HepG2 (cell line): ENCODE results near the gene LIME1. TPM values are rescaled to one million over a fixed set of nuclear protein-coding genes. Genes with fewer than 3 reads are reported as not detected.
A peak's percentile ranks its signal among the peaks of the same experiment; 100 is the strongest.

Experiments used
- ARID2 ChIP-seq: sonication (generic); formaldehyde crosslinking; IDR thresholded peaks from 2 replicates; pipeline ENCODE4 v1.8.1; 2022; ENCODE audit warnings: mild to moderate bottlenecking, missing genetic modification reagents, borderline replicate concordance
- ATRX ChIP-seq: sonication (generic); formaldehyde crosslinking; IDR thresholded peaks from 2 replicates; pipeline ENCODE4 v1.4.0; 2020; ENCODE audit warnings: missing genetic modification reagents, borderline replicate concordance
- EED ChIP-seq: sonication (generic); formaldehyde crosslinking; IDR thresholded peaks from 2 replicates; pipeline ENCODE4 v1.5.0; 2020; ENCODE audit warnings: mild to moderate bottlenecking, missing genetic modification reagents
- HDAC6 ChIP-seq: fragments of 200-600 bp; sonication (generic); IDR thresholded peaks from 2 replicates; pipeline ENCODE4 v1.7.0; 2017; ENCODE audit warnings: mild to moderate bottlenecking, antibody characterized with exemption, low read length, low read depth
- IRX3 ChIP-seq: sonication (generic); formaldehyde crosslinking; IDR thresholded peaks from 2 replicates; pipeline ENCODE4 v1.8.1; 2023; ENCODE audit warnings: mild to moderate bottlenecking, low read depth, missing genetic modification reagents, borderline replicate concordance
- KDM5A ChIP-seq: fragments of 200-600 bp; sonication (generic); IDR thresholded peaks from 2 replicates; pipeline ENCODE4 v1.7.0; 2018; ENCODE audit warnings: antibody characterized with exemption, mild to moderate bottlenecking, low read length, borderline replicate concordance
- MTA3 ChIP-seq: sonication (generic); formaldehyde crosslinking; IDR thresholded peaks from 2 replicates; pipeline ENCODE4 v1.4.0; 2020; ENCODE audit warnings: missing genetic modification reagents
- MTF1 ChIP-seq: sonication (generic); formaldehyde crosslinking; IDR thresholded peaks from 2 replicates; pipeline ENCODE4 v1.5.0; 2020; ENCODE audit warnings: missing genetic modification reagents
- NRL ChIP-seq: sonication (generic); formaldehyde crosslinking; IDR thresholded peaks from 2 replicates; pipeline ENCODE4 v1.5.0; 2020; ENCODE audit warnings: missing genetic modification reagents, mild to moderate bottlenecking, moderate library complexity, borderline replicate concordance
- RCOR2 ChIP-seq: IDR thresholded peaks from 2 replicates; pipeline ENCODE4 v1.6.1; 2016; ENCODE audit warnings: missing biosample characterization, missing genetic modification reagents
- SMAD1 ChIP-seq: sonication (generic); formaldehyde crosslinking; IDR thresholded peaks from 2 replicates; pipeline ENCODE4 v1.4.0; 2020; ENCODE audit warnings: missing genetic modification reagents, low read depth, mild to moderate bottlenecking, borderline replicate concordance
- SP140L ChIP-seq: sonication (generic); formaldehyde crosslinking; IDR thresholded peaks from 2 replicates; pipeline ENCODE4 v1.4.0; 2020; ENCODE audit warnings: missing genetic modification reagents, borderline replicate concordance
- SRY ChIP-seq: sonication (generic); formaldehyde crosslinking; IDR thresholded peaks from 2 replicates; pipeline ENCODE4 v1.8.0; 2022; ENCODE audit warnings: mild to moderate bottlenecking, missing genetic modification reagents
- ZFX ChIP-seq: sonication (generic); formaldehyde crosslinking; IDR thresholded peaks from 2 replicates; pipeline ENCODE4 v1.4.0; 2020; ENCODE audit warnings: mild to moderate bottlenecking, low read depth, missing genetic modification reagents, moderate library complexity
- ZNF24 ChIP-seq: fragments of 450-650 bp; IDR thresholded peaks from 2 replicates; pipeline ENCODE4 v1.6.1; 2017; ENCODE audit warnings: antibody characterized with exemption, mild to moderate bottlenecking
- ZNF343 ChIP-seq: sonication (generic); formaldehyde crosslinking; IDR thresholded peaks from 2 replicates; pipeline ENCODE4 v1.4.0; 2020; ENCODE audit warnings: mild to moderate bottlenecking, missing genetic modification reagents
- ZNF354B ChIP-seq: sonication (generic); formaldehyde crosslinking; IDR thresholded peaks from 2 replicates; pipeline ENCODE4 v1.8.0; 2022; ENCODE audit warnings: mild to moderate bottlenecking, missing genetic modification reagents
- ZNF432 ChIP-seq: sonication (generic); formaldehyde crosslinking; IDR thresholded peaks from 2 replicates; pipeline ENCODE4 v1.5.0; 2020; ENCODE audit warnings: missing genetic modification reagents, mild to moderate bottlenecking, borderline replicate concordance
- ZNF616 ChIP-seq: sonication (generic); formaldehyde crosslinking; IDR thresholded peaks from 2 replicates; pipeline ENCODE4 v1.5.0; 2020; ENCODE audit warnings: low read depth, mild to moderate bottlenecking, missing genetic modification reagents
- ZNF792 ChIP-seq: IDR thresholded peaks from 2 replicates; pipeline ENCODE4 v1.6.1; 2016
- ZNF879 ChIP-seq: sonication (generic); formaldehyde crosslinking; IDR thresholded peaks from 2 replicates; pipeline ENCODE4 v1.8.1; 2023; ENCODE audit warnings: missing genetic modification reagents
- ZSCAN22 ChIP-seq: sonication (generic); formaldehyde crosslinking; IDR thresholded peaks from 2 replicates; pipeline ENCODE4 v1.4.0; 2020; ENCODE audit warnings: mild to moderate bottlenecking, missing genetic modification reagents
- polyA plus RNA-seq, 8 experiments: library from polyadenylated mRNA; depleted of rRNA in 3 of 8; stranded (reverse) in 7 of 8; unstranded in 1 of 8; fragments of >200 nt; fragmentation: Illumina TruSeq in 4 of 8; extraction: Trizol in 4 of 8; gene quantifications; 2 replicates each; pipeline versions ENCODE4 v1.2.1 to v1.2.3, GENCODE V29; 2011 to 2016; ENCODE audit warnings: low read depth in 4 of 8, missing spikeins in 1 of 8, mixed read lengths in 1 of 8; ENCODE audit not compliant: insufficient read depth in 1 of 8
- total RNA-seq, 5 experiments: library from RNA; depleted of rRNA; stranded (reverse); fragments of >200 nt; fragmentation: Illumina TruSeq; extraction: Trizol; gene quantifications; 2 replicates each; pipeline ENCODE4 v1.2.3, GENCODE V29; 2016; ENCODE audit warnings: low read depth in 1 of 5
- TF ChIP-seq, protein P1 (sequence below): sonication (generic); formaldehyde crosslinking; IDR thresholded peaks from 2 replicates; pipeline ENCODE4 v1.4.0; 2020; ENCODE audit warnings: missing genetic modification reagents
- TF ChIP-seq, protein P2 (sequence below): sonication (generic); formaldehyde crosslinking; IDR thresholded peaks from 2 replicates; pipeline ENCODE4 v1.5.1; 2020; ENCODE audit warnings: mild to moderate bottlenecking, moderate library complexity, missing genetic modification reagents

Gene LIME1
- total and polyA plus RNA-seq, 2 of the 13 experiments (the other 11 are each of a cell fraction or from before 2014, with no cell fraction given) = 13.0 to 61.5 TPM

DNA sequence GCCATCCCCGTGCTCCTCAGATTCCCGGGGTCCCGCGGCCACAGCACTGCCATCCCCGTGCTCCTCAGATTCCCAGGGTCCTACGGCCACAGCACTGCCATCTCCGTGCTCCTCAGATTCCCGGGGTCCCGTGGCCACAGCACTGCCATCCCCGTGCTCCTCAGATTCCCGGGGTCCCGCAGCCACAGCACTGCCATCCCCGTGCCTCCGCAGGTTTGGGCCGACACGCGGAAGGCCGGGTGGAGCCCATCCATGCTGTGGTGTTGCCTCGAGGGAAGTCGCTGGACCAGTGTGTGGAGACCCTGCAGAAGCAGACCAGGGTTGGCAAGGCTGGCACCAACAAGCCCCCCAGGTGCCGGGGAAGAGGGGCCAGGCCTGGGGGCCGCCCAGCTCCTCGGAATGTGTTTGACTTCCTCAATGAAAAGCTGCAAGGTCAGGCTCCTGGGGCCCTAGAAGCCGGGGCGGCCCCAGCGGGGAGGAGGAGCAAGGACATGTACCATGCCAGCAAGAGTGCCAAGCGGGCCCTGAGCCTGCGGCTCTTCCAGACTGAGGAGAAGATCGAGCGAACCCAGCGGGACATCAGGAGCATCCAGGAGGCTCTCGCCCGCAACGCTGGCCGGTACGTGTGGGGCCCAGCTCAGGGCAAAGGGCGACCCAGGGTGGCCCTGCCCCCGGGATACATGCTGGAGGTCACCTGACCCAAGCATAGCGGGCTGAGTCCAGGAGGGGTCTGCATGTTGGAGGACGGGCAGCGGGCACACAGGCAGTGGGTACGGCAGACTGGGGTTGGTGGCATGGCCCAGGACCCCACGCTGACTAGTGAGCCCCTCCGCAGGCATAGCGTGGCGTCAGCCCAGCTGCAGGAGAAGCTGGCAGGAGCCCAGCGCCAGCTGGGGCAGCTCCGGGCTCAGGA is 1.3 kb upstream of the LIME1 start (continued):
- no peak for TF ChIP-seq ZNF792 (CRISPR knock-in tag)
- TF ChIP-seq ZNF343 = peak; percentile 62; the same call in 1 of the 2 replicates
- no peak for TF ChIP-seq NRL
- TF ChIP-seq ZNF616 (CRISPR knock-in tag) = no peak
- TF ChIP-seq, protein P1, sequence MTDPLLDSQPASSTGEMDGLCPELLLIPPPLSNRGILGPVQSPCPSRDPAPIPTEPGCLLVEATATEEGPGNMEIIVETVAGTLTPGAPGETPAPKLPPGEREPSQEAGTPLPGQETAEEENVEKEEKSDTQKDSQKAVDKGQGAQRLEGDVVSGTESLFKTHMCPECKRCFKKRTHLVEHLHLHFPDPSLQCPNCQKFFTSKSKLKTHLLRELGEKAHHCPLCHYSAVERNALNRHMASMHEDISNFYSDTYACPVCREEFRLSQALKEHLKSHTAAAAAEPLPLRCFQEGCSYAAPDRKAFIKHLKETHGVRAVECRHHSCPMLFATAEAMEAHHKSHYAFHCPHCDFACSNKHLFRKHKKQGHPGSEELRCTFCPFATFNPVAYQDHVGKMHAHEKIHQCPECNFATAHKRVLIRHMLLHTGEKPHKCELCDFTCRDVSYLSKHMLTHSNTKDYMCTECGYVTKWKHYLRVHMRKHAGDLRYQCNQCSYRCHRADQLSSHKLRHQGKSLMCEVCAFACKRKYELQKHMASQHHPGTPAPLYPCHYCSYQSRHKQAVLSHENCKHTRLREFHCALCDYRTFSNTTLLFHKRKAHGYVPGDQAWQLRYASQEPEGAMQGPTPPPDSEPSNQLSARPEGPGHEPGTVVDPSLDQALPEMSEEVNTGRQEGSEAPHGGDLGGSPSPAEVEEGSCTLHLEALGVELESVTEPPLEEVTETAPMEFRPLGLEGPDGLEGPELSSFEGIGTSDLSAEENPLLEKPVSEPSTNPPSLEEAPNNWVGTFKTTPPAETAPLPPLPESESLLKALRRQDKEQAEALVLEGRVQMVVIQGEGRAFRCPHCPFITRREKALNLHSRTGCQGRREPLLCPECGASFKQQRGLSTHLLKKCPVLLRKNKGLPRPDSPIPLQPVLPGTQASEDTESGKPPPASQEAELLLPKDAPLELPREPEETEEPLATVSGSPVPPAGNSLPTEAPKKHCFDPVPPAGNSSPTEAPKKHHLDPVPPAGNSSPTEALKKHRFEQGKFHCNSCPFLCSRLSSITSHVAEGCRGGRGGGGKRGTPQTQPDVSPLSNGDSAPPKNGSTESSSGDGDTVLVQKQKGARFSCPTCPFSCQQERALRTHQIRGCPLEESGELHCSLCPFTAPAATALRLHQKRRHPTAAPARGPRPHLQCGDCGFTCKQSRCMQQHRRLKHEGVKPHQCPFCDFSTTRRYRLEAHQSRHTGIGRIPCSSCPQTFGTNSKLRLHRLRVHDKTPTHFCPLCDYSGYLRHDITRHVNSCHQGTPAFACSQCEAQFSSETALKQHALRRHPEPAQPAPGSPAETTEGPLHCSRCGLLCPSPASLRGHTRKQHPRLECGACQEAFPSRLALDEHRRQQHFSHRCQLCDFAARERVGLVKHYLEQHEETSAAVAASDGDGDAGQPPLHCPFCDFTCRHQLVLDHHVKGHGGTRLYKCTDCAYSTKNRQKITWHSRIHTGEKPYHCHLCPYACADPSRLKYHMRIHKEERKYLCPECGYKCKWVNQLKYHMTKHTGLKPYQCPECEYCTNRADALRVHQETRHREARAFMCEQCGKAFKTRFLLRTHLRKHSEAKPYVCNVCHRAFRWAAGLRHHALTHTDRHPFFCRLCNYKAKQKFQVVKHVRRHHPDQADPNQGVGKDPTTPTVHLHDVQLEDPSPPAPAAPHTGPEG = no peak
- TF ChIP-seq HDAC6 = no peak
- no peak for TF ChIP-seq ZNF24
- no peak for TF ChIP-seq MTA3 (CRISPR knock-in tag)
- no peak for TF ChIP-seq SRY (CRISPR knock-in tag)
- no peak for TF ChIP-seq ZNF879
- no peak for TF ChIP-seq ATRX (CRISPR knock-in tag)
- no peak for TF ChIP-seq ZSCAN22
- TF ChIP-seq ZNF354B (CRISPR knock-in tag) = no peak
- peak; percentile 77; the same call in 1 of the 2 replicates for TF ChIP-seq EED (CRISPR knock-in tag)
- TF ChIP-seq MTF1 (CRISPR knock-in tag) = no peak
- no peak; the same call in 1 of the 2 replicates for TF ChIP-seq ZFX (CRISPR knock-in tag)
- no peak for TF ChIP-seq SP140L (CRISPR knock-in tag)
- no peak for TF ChIP-seq ARID2 (CRISPR knock-in tag)
- TF ChIP-seq SMAD1 = 0 out of 2 replicates have a peak, but pooled peaks have one; percentile 2
- no peak for TF ChIP-seq KDM5A
- TF ChIP-seq IRX3 (CRISPR knock-in tag) = 0 out of 2 replicates have a peak, but pooled peaks have one; percentile 53
- no peak for TF ChIP-seq RCOR2 (CRISPR knock-in tag)
- no peak for TF ChIP-seq ZNF432
- TF ChIP-seq, protein P2, sequence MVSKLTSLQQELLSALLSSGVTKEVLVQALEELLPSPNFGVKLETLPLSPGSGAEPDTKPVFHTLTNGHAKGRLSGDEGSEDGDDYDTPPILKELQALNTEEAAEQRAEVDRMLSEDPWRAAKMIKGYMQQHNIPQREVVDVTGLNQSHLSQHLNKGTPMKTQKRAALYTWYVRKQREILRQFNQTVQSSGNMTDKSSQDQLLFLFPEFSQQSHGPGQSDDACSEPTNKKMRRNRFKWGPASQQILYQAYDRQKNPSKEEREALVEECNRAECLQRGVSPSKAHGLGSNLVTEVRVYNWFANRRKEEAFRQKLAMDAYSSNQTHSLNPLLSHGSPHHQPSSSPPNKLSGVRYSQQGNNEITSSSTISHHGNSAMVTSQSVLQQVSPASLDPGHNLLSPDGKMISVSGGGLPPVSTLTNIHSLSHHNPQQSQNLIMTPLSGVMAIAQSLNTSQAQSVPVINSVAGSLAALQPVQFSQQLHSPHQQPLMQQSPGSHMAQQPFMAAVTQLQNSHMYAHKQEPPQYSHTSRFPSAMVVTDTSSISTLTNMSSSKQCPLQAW (CRISPR knock-in tag) = no peak
